ENCODE measurements around the gene APCDD1. TPM values are rescaled to one million over a fixed set of nuclear protein-coding genes. Genes with fewer than 3 reads are reported as not detected.

APCDD1 gene
- total RNA-seq, 1 experiment from 2014 or later: 0.54 TPM

DNA sequence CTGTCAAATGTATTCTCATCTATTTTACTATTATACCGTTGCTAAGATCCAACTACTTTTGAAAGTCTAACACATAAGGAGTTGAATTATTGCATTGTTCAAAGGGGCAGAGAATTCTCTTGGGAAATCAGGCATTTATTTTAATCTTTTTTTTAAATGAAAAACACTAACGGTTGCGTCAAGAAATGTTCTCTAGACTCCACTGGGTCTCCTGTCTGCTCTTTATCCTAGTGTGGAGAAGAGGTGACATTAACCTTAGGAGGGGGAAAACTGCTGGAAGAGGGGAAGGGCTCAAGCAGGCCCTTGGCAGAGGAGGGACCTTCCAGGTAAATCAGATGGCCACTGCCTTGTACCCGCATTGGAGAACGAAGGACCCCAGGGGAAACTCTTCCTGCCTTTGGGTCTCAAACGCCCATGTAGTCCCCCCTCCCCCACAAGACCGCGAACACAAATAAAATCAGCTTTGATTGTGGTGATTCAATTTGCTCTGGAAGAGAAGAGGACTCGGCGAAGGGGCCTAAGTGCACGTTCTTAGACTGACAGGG is 1.1 kb upstream of the APCDD1 start:
- ChIA-PET CTCF (interaction anchor here (0.7 kb wide), 1 partner anchor 11 kb away, joined by 3 read pairs; no protein-coding TSS in a partner anchor), POLR2A (no interaction called here)
- H3K27me3 Mint-ChIP-seq (ENCODE audit: insufficient read depth, unreplicated experiment): no peaks in the 10 kb centered on the region
- no peak overlapping the region for H3K27ac Mint-ChIP-seq (ENCODE audit: low read depth, unreplicated experiment)
- no peaks in the 10 kb centered on the region for H3K4me1 Mint-ChIP-seq (ENCODE audit: insufficient read depth, unreplicated experiment)
- H3K4me3 Mint-ChIP-seq (ENCODE audit: unreplicated experiment): peak overlapping the region; percentile 71
- no TSS peak for BruUV-seq (replicated peaks)
- no peaks in the 10 kb centered on the region for H3K9me3 Mint-ChIP-seq (ENCODE audit: unreplicated experiment)
- intact Hi-C loops (cut with micrococcal nuclease): no loop called here
- DNase-seq (ENCODE audit: unreplicated experiment): no peak
- TF ChIP-seq, protein P1, sequence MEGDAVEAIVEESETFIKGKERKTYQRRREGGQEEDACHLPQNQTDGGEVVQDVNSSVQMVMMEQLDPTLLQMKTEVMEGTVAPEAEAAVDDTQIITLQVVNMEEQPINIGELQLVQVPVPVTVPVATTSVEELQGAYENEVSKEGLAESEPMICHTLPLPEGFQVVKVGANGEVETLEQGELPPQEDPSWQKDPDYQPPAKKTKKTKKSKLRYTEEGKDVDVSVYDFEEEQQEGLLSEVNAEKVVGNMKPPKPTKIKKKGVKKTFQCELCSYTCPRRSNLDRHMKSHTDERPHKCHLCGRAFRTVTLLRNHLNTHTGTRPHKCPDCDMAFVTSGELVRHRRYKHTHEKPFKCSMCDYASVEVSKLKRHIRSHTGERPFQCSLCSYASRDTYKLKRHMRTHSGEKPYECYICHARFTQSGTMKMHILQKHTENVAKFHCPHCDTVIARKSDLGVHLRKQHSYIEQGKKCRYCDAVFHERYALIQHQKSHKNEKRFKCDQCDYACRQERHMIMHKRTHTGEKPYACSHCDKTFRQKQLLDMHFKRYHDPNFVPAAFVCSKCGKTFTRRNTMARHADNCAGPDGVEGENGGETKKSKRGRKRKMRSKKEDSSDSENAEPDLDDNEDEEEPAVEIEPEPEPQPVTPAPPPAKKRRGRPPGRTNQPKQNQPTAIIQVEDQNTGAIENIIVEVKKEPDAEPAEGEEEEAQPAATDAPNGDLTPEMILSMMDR (IDR thresholded peaks at IDR 0.05; ENCODE audit: unreplicated experiment): no peak
- no peaks in the 10 kb centered on the region for H3K36me3 Mint-ChIP-seq (ENCODE audit: insufficient read depth, unreplicated experiment)

DNA sequence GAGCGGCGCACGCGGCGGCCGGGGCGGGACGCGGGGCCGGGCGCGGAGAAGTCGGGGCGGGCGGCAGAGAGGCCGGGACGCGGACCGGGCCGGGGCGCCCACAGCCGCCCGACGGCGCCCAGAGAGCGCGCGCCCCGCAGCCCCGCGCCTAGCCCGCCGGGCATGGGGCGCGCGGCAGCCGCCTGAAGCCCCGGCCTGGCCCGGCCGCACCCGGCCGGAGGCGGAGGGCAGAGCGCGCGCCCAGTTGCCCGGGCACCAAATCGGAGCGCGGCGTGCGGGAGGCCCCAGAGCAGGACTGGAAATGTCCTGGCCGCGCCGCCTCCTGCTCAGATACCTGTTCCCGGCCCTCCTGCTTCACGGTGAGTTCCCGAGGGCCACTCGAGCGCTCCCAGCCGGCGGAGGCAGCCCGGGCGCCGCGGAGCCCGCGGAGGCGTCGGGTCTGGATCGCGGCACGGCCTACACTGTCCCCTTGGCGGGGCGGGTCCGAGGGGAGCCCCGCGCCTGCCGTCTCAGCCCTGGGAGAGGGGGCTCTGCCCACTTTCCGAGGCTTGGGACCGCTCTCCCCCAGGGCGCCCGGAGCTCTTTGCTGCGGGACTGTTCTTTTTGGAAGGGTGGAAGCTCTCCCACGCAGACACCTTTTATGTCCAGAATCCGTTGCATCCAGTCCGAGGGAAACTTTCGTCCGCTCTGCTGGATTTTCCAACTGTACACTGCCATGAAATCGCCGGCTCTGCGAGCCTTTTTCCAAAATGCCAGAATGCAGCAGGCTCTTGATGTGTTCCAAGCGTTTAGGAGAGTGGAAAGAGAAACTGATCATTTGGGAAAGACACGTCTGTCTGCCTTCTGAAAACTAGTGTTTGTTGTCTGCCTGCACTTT is 484 bp downstream of the APCDD1 start:
- no peaks in the 10 kb centered on the region for H3K4me1 Mint-ChIP-seq (ENCODE audit: insufficient read depth, unreplicated experiment)
- H3K27me3 Mint-ChIP-seq (ENCODE audit: insufficient read depth, unreplicated experiment): no peaks in the 10 kb centered on the region
- H3K27ac Mint-ChIP-seq (ENCODE audit: low read depth, unreplicated experiment): no peak overlapping the region
- no TSS peak for BruUV-seq (replicated peaks)
- DNase-seq (ENCODE audit: unreplicated experiment): peak; percentile 5
- no peaks in the 10 kb centered on the region for H3K9me3 Mint-ChIP-seq (ENCODE audit: unreplicated experiment)
- intact Hi-C loops (cut with micrococcal nuclease): no loop called here
- CTCF ChIA-PET: interaction anchor here (0.6 kb wide), 2 partner anchors 16 to 484 kb away, joined by 3 read pairs; no protein-coding TSS in a partner anchor
- no peaks in the 10 kb centered on the region for H3K36me3 Mint-ChIP-seq (ENCODE audit: insufficient read depth, unreplicated experiment)
- TF ChIP-seq, protein P1 (IDR thresholded peaks at IDR 0.05; ENCODE audit: unreplicated experiment): no peak
- peak overlapping the region; percentile 71 for H3K4me3 Mint-ChIP-seq (ENCODE audit: unreplicated experiment)
- POLR2A ChIA-PET: no interaction called here

DNA sequence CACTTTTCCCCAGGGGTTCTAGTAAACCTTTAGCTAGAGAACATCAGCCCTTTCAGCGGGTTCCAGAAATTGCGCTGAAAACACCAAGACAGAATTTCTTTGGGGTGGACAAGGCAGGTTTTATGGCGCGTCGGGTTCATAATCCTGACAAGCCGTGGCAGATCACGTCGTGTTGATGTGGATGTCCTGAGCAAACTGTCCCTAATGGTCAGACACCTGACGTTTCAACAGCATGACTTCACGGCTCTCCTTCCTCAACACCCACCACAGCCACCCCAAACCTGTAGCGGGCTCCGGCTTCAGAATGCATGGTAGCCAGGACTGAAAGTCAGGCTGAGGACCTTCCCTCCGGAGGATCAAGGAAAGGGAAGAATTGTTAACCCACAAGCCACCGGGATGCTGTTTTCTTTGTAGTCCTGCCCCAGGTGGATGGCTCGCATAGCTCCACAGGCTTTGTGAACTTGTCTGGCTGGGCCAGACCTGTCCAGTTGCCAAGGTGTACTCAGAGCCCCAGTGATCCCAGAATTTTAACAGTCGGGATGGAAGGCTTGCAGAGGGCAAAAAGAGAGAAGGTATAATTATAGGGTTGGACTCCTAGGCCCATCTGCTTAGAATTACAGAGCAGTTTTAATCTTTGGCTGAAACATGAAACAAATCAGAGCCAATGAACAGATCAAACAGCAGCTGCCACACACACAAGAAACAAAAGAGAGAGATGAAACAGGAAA is 1.5 kb downstream of the APCDD1 start:
- Mint-ChIP-seq H3K36me3 (ENCODE audit: insufficient read depth, unreplicated experiment) (no peaks in the 10 kb centered on the region), H3K27ac (ENCODE audit: low read depth, unreplicated experiment) (no peak overlapping the region), H3K4me1 (ENCODE audit: insufficient read depth, unreplicated experiment) (no peaks in the 10 kb centered on the region), H3K9me3 (ENCODE audit: unreplicated experiment) (no peaks in the 10 kb centered on the region), H3K27me3 (ENCODE audit: insufficient read depth, unreplicated experiment) (no peaks in the 10 kb centered on the region), H3K4me3 (ENCODE audit: unreplicated experiment) (peak overlapping the region; percentile 71)
- POLR2A ChIA-PET: no interaction called here
- TF ChIP-seq, protein P1 (IDR thresholded peaks at IDR 0.05; ENCODE audit: unreplicated experiment): no peak
- intact Hi-C loops (cut with micrococcal nuclease): no loop called here
- CTCF ChIA-PET: interaction anchor here (0.6 to 0.7 kb wide), 2 partner anchors 17 to 34 kb away, joined by 3 to 5 read pairs; no protein-coding TSS in a partner anchor
- no TSS peak for BruUV-seq (replicated peaks)
- no peak for DNase-seq (ENCODE audit: unreplicated experiment)

DNA sequence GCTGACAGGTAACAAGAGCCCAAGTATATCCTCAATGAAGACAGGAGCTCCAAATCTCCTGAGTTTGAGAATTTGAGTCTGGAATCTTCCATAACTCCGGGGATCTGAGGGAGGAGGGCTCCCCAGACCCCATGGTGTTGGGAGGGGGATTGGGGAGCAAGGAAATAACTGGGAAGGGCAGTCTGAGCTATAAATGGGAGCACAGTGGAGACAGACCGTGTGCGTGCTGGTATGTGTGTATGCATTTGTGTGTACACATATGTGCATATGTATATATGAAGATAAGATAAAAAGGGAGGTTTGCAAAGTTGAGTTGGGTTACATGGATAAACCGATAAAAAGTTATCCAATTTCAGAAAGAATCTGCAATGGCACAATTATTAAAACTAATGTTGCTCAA is 2.3 kb downstream of the APCDD1 start:
- Mint-ChIP-seq H3K4me3 (ENCODE audit: unreplicated experiment) (no peak overlapping the region), H3K9me3 (ENCODE audit: unreplicated experiment) (no peaks in the 10 kb centered on the region), H3K27ac (ENCODE audit: low read depth, unreplicated experiment) (no peak overlapping the region), H3K36me3 (ENCODE audit: insufficient read depth, unreplicated experiment) (no peaks in the 10 kb centered on the region), H3K4me1 (ENCODE audit: insufficient read depth, unreplicated experiment) (no peaks in the 10 kb centered on the region), H3K27me3 (ENCODE audit: insufficient read depth, unreplicated experiment) (no peaks in the 10 kb centered on the region)
- CTCF ChIA-PET: interaction anchor here (0.7 kb wide), 1 partner anchor 34 kb away, joined by 5 read pairs; no protein-coding TSS in a partner anchor
- BruUV-seq (replicated peaks): no TSS peak
- DNase-seq (ENCODE audit: unreplicated experiment): no peak
- POLR2A ChIA-PET: interaction anchor here (1.0 kb wide), 1 partner anchor 8 kb away, joined by 3 read pairs; no protein-coding TSS in a partner anchor
- intact Hi-C loops (cut with micrococcal nuclease): no loop called here
- TF ChIP-seq, protein P1 (IDR thresholded peaks at IDR 0.05; ENCODE audit: unreplicated experiment): no peak
